B cell (primary cell): Measurements from ENCODE around the gene SLC25A38.
"Not testable (repeated sequence)": the region's sequence is repeated elsewhere in the genome, so short reads cannot be mapped to it uniquely, and the experiment has no call there.

Experiments
- CTCF ChIP-seq: fragments of 200-600 bp; IDR thresholded peaks from one replicate; pipeline ENCODE4 v1.8.0; 2022; ENCODE audit warnings: antibody characterized with exemption, mild to moderate bottlenecking
- EZH2 ChIP-seq: IDR thresholded peaks from 2 replicates; pipeline ENCODE4 v1.6.1; 2012; ENCODE audit warnings: borderline replicate concordance, low read depth, mild to moderate bottlenecking, moderate library complexity, low read length; ENCODE audit not compliant: insufficient read depth, poor library complexity, severe bottlenecking

- TF ChIP-seq CTCF, EZH2: not testable (repeated sequence)
Observed at GRCh38 chr3:39415302-39415701, 32.1 kb downstream of the SLC25A38 start.
